T-helper 2 cell treated with Interferon-gamma antibody and Interleukin-4, amounts not matched to agents 5 μg/mL and 100 μg/mL, for 36 hours (primary cell): ENCODE measurements around the gene MMP24OS.
"Not testable (repeated sequence)": the region's sequence is repeated elsewhere in the genome, so short reads cannot be mapped to it uniquely, and the experiment has no call there.

Experiments used
- DNase-seq: peaks from one replicate; pipeline ENCODE4 v3.0.0; 2021; ENCODE audit warnings: low spot score
- H3K27ac Mint-ChIP-seq: one replicate; pipeline ENCODE4 v1.8.0; 2021; ENCODE audit warnings: mild to moderate bottlenecking, mixed read lengths
- H3K27me3 Mint-ChIP-seq: one replicate; pipeline ENCODE4 v1.8.0; 2021; ENCODE audit warnings: low read depth, mixed read lengths
- H3K36me3 Mint-ChIP-seq: one replicate; pipeline ENCODE4 v1.8.0; 2021; ENCODE audit warnings: low read depth, mixed read lengths
- H3K4me1 Mint-ChIP-seq: one replicate; pipeline ENCODE4 v1.8.0; 2021; ENCODE audit warnings: low read depth, mixed read lengths
- H3K4me3 Mint-ChIP-seq: one replicate; pipeline ENCODE4 v1.8.0; 2022; ENCODE audit warnings: mild to moderate bottlenecking, moderate library complexity, mixed read lengths
- H3K9me3 Mint-ChIP-seq: one replicate; pipeline ENCODE4 v1.8.0; 2021; ENCODE audit warnings: mixed read lengths

MMP24OS gene

GRCh38 chr20:35277531-35278395 is at the start of gene MMP24OS:
Gene MMP24OS (minus strand): TSS chr20:35278122. CDS start chr20:35277929, 193 bp downstream.
- Mint-ChIP-seq H3K4me3 (peak within 1 kb of the TSS; percentile 99), H3K36me3 (peaks cover 38% of the 10 kb centered on the region), H3K27me3 (no peaks in the 10 kb centered on the region), H3K4me1 (peaks cover 11% of the 10 kb centered on the region), H3K9me3 (no peaks in the 10 kb centered on the region), H3K27ac (peak within 1 kb of the TSS; percentile 99)
- peak; percentile 89 for DNase-seq

- H3K4me3 Mint-ChIP-seq = no peak overlapping the region
- H3K4me1 Mint-ChIP-seq = peaks cover 8% of the 10 kb centered on the region
- peaks cover 4% of the 10 kb centered on the region for H3K36me3 Mint-ChIP-seq
- no peaks in the 10 kb centered on the region for H3K9me3 Mint-ChIP-seq
- no peaks in the 10 kb centered on the region for H3K27me3 Mint-ChIP-seq
- H3K27ac Mint-ChIP-seq = no peak overlapping the region
- no peak for DNase-seq
These were observed 49.4 kb upstream of the MMP24OS start for GRCh38 chr20:35327074-35327976.

GRCh38 chr20:35326740-35327073 is 48.8 kb upstream of the MMP24OS start:
- Mint-ChIP-seq H3K36me3 (peaks cover 4% of the 10 kb centered on the region), H3K27ac (no peak overlapping the region), H3K4me3 (no peak overlapping the region), H3K9me3 (no peaks in the 10 kb centered on the region), H3K4me1 (peaks cover 8% of the 10 kb centered on the region), H3K27me3 (no peaks in the 10 kb centered on the region)
- no peak for DNase-seq

- Mint-ChIP-seq H3K36me3 (peaks cover 4% of the 10 kb centered on the region), H3K4me3 (no peak overlapping the region)
- DNase-seq = no peak
These were observed 48.3 kb upstream of the MMP24OS start for GRCh38 chr20:35326021-35326739.

GRCh38 chr20:35325401-35325800 is 47.5 kb upstream of the MMP24OS start:
- H3K4me1 Mint-ChIP-seq = peaks cover 8% of the 10 kb centered on the region
- H3K4me3 Mint-ChIP-seq = no peak overlapping the region
- DNase-seq = no peak
- no peak overlapping the region for H3K27ac Mint-ChIP-seq
- peaks cover 4% of the 10 kb centered on the region for H3K36me3 Mint-ChIP-seq
- H3K27me3 Mint-ChIP-seq = no peaks in the 10 kb centered on the region
- no peaks in the 10 kb centered on the region for H3K9me3 Mint-ChIP-seq

More at GRCh38 chr20:35326021-35326739, 48.3 kb upstream of the MMP24OS start:
- Mint-ChIP-seq H3K9me3 (no peaks in the 10 kb centered on the region), H3K4me1 (peaks cover 8% of the 10 kb centered on the region), H3K27ac (no peak overlapping the region), H3K27me3 (no peaks in the 10 kb centered on the region)

- H3K4me3 Mint-ChIP-seq = no peak overlapping the region
- H3K4me1 Mint-ChIP-seq = peaks cover 13% of the 10 kb centered on the region
- H3K9me3 Mint-ChIP-seq = no peaks in the 10 kb centered on the region
- DNase-seq = no peak
- H3K36me3 Mint-ChIP-seq = peaks cover 2% of the 10 kb centered on the region
- H3K27ac Mint-ChIP-seq = no peak overlapping the region
- no peaks in the 10 kb centered on the region for H3K27me3 Mint-ChIP-seq
These were observed 42.6 kb upstream of the MMP24OS start for GRCh38 chr20:35320396-35321126.

- Mint-ChIP-seq H3K4me3 (no peak overlapping the region), H3K27ac (no peak overlapping the region), H3K4me1 (peaks cover 19% of the 10 kb centered on the region), H3K27me3 (no peaks in the 10 kb centered on the region), H3K36me3 (peaks cover 4% of the 10 kb centered on the region), H3K9me3 (no peaks in the 10 kb centered on the region)
- no peak for DNase-seq
These were observed 41.9 kb upstream of the MMP24OS start for GRCh38 chr20:35319871-35320197.

GRCh38 chr20:35319192-35319870 is 41.4 kb upstream of the MMP24OS start:
- Mint-ChIP-seq H3K27ac (no peak overlapping the region), H3K36me3 (peaks cover 4% of the 10 kb centered on the region), H3K9me3 (no peaks in the 10 kb centered on the region), H3K4me1 (peaks cover 24% of the 10 kb centered on the region), H3K27me3 (no peaks in the 10 kb centered on the region), H3K4me3 (no peak overlapping the region)
- DNase-seq = no peak

GRCh38 chr20:35318502-35319157 is 40.7 kb upstream of the MMP24OS start:
- Mint-ChIP-seq H3K27me3 (no peaks in the 10 kb centered on the region), H3K36me3 (peaks cover 5% of the 10 kb centered on the region), H3K4me1 (peaks cover 24% of the 10 kb centered on the region), H3K27ac (no peak overlapping the region), H3K9me3 (no peaks in the 10 kb centered on the region), H3K4me3 (no peak overlapping the region)
- DNase-seq = no peak

- Mint-ChIP-seq H3K9me3 (no peaks in the 10 kb centered on the region), H3K36me3 (peaks cover 7% of the 10 kb centered on the region), H3K4me3 (no peak overlapping the region), H3K27ac (no peak overlapping the region), H3K4me1 (peaks cover 26% of the 10 kb centered on the region), H3K27me3 (no peaks in the 10 kb centered on the region)
- DNase-seq = no peak
These were observed 39.7 kb upstream of the MMP24OS start for GRCh38 chr20:35317416-35318210.

GRCh38 chr20:35316086-35316485 is 38.2 kb upstream of the MMP24OS start:
- no peak overlapping the region for H3K4me3 Mint-ChIP-seq
- H3K4me1 Mint-ChIP-seq = peaks cover 33% of the 10 kb centered on the region

GRCh38 chr20:35315632-35316020 is 37.7 kb upstream of the MMP24OS start:
- Mint-ChIP-seq H3K4me1 (peaks cover 35% of the 10 kb centered on the region), H3K36me3 (peaks cover 11% of the 10 kb centered on the region)
- not testable (repeated sequence) for H3K27me3 Mint-ChIP-seq, H3K9me3 Mint-ChIP-seq, H3K27ac Mint-ChIP-seq, DNase-seq, H3K4me3 Mint-ChIP-seq

More at GRCh38 chr20:35316086-35316485, 38.2 kb upstream of the MMP24OS start:
- H3K27me3 Mint-ChIP-seq = no peaks in the 10 kb centered on the region
- peaks cover 11% of the 10 kb centered on the region for H3K36me3 Mint-ChIP-seq
- DNase-seq = no peak
- H3K9me3 Mint-ChIP-seq = no peaks in the 10 kb centered on the region
- no peak overlapping the region for H3K27ac Mint-ChIP-seq
